K562 (cell line): ENCODE measurements around the gene TMEM25. TPM values are rescaled to one million over a fixed set of nuclear protein-coding genes. Genes with fewer than 3 reads are reported as not detected.

ENCODE experiments used
- ATAC-seq: fragments of 200-7000 bp; cut with Tn5 transposase; 3 replicates; pipeline ENCODE4 v1.9.1; 2020; ENCODE audit warnings: moderate library complexity
- BruUV-seq: library from RNA; stranded (reverse); fragments of 400-500 nt; replicated peaks from 2 replicates; lab custom pipeline; 2021; lab: Mats Ljungman, UMichigan
- CTCF ChIA-PET: fragments of 300-600 bp; formaldehyde crosslinking; extraction: SDS; loops from one replicate; lab custom pipeline; 2021; ENCODE audit warnings: low intra/inter-chr PET ratio; lab: Yijun Ruan, JAX
- POLR2A ChIA-PET: fragments of 300-600, 350-650 bp; sonication (Branson Sonifier 250); formaldehyde crosslinking; extraction: SDS; loops from one replicate; lab custom pipeline; 2021; ENCODE audit warnings: antibody characterized with exemption, inconsistent platforms; lab: Yijun Ruan, JAX
- DNase-seq, 4 experiments: peaks; one replicate each; pipeline versions ENCODE4 v3.0.0 to v3.0.0-alpha.2; 2011 to 2018; ENCODE audit warnings: low spot score in 3 of 4, mixed read lengths in 3 of 4; ENCODE audit errors: extremely low read depth in 1 of 4
- FAIRE-seq: peaks from 2 replicates; lab custom pipeline; 2011; peaks lifted over from hg19 to GRCh38; lab: Jason Lieb, UNC
- H2AFZ ChIP-seq: 2 replicates; pipeline ENCODE4 v1.6.0; 2011; ENCODE audit warnings: low read depth, low read length, control low read depth, inconsistent platforms
- H3K27ac ChIP-seq: fragments of 200-600 bp; 3 replicates; pipeline ENCODE4 v1.8.0; 2011; ENCODE audit warnings: low read depth, mild to moderate bottlenecking, control low read depth, inconsistent platforms, low read length, moderate library complexity, mixed read lengths; ENCODE audit errors: extremely low read depth
- H3K27me3 ChIP-seq, 2 experiments: fragments of 300-600 bp in 1 of 2; 2 replicates in 1 of 2; 3 replicates in 1 of 2; pipeline versions ENCODE4 v1.6.0 to v1.8.0; 2011; ENCODE audit warnings: inconsistent platforms in 2 of 2, low read length in 2 of 2, mild to moderate bottlenecking in 1 of 2, mixed read lengths in 1 of 2, moderate library complexity in 1 of 2; ENCODE audit not compliant: control insufficient read depth in 2 of 2, insufficient read depth in 2 of 2
- H3K36me3 ChIP-seq: fragments of 300-600 bp; 3 replicates; pipeline ENCODE4 v1.8.0; 2011; ENCODE audit warnings: mild to moderate bottlenecking, low read length, inconsistent platforms; ENCODE audit not compliant: control insufficient read depth, insufficient read depth
- H3K4me1 ChIP-seq, 2 experiments: fragments of 200-600 bp in 1 of 2; replicated peaks in 1 of 2; 2 replicates in 1 of 2; 3 replicates in 1 of 2; pipeline versions ENCODE4 v1.5.1 to v1.8.0; 2011; ENCODE audit warnings: inconsistent platforms in 2 of 2, low read length in 2 of 2, mild to moderate bottlenecking in 1 of 2, mixed read lengths in 1 of 2, moderate library complexity in 1 of 2; ENCODE audit not compliant: control insufficient read depth in 2 of 2, insufficient read depth in 2 of 2
- H3K4me2 ChIP-seq: 2 replicates; pipeline ENCODE4 v1.6.1; 2011; ENCODE audit warnings: low read length, control low read depth, inconsistent platforms, mixed read lengths; ENCODE audit not compliant: insufficient read depth
- H3K4me3 ChIP-seq: fragments of 200-600 bp; sonication (generic), shearing (Covaris generic); 2 replicates; pipeline ENCODE4 v1.5.1; 2016; ENCODE audit warnings: control low read depth, inconsistent platforms
- H3K79me2 ChIP-seq: fragments of 200-600 bp; 3 replicates; pipeline ENCODE4 v1.8.0; 2011; ENCODE audit warnings: low read length, inconsistent platforms; ENCODE audit not compliant: control insufficient read depth, insufficient read depth
- H3K9ac ChIP-seq, 2 experiments: 2 replicates each; pipeline versions ENCODE4 v1.6.0 to v1.6.1; 2011; ENCODE audit warnings: low read depth in 2 of 2, low read length in 2 of 2, control low read depth in 1 of 2, inconsistent platforms in 1 of 2, mild to moderate bottlenecking in 1 of 2, mixed read lengths in 1 of 2; ENCODE audit not compliant: insufficient read depth in 1 of 2
- H3K9me1 ChIP-seq: one replicate; pipeline ENCODE4 v1.6.0; 2011; ENCODE audit warnings: inconsistent platforms, mild to moderate bottlenecking, low read length, moderate library complexity; ENCODE audit not compliant: control insufficient read depth, insufficient read depth
- H3K9me3 ChIP-seq: replicated peaks from 2 replicates; pipeline ENCODE4 v1.5.1; 2011; ENCODE audit warnings: low read depth, low read length, inconsistent platforms; ENCODE audit not compliant: control insufficient read depth, insufficient read depth
- H4K20me1 ChIP-seq: replicated peaks from 2 replicates; pipeline ENCODE4 v1.6.1; 2011; ENCODE audit warnings: low read length, inconsistent platforms, mixed read lengths; ENCODE audit not compliant: control insufficient read depth, insufficient read depth
- ARID1B ChIP-seq: fragments of 450-650 bp; IDR thresholded peaks from 2 replicates; pipeline ENCODE4 v1.6.1; 2016; ENCODE audit warnings: antibody characterized with exemption, mild to moderate bottlenecking, inconsistent platforms
- DIDO1 ChIP-seq: fragments of 450-650 bp; IDR thresholded peaks from 2 replicates; pipeline ENCODE4 v1.6.1; 2016; ENCODE audit warnings: low read depth, missing biosample characterization, missing genetic modification characterization
- ETV1 ChIP-seq: fragments of 450-650 bp; conservative IDR thresholded peaks from 2 replicates; pipeline ENCODE4 v1.6.1; 2016; ENCODE audit warnings: missing genetic modification characterization, control low read depth, low read depth, missing compliant biosample characterization
- FOS ChIP-seq: IDR thresholded peaks from 3 replicates; pipeline ENCODE4 v1.6.1; 2011; ENCODE audit not compliant: insufficient read length; ENCODE audit errors: extremely low read depth
- FOXA3 ChIP-seq, 2 experiments: fragments of 450-650 bp in 1 of 2; sonication (generic) in 1 of 2; formaldehyde crosslinking; IDR thresholded peaks in 1 of 2; conservative IDR thresholded peaks in 1 of 2; 2 replicates each; pipeline versions ENCODE4 v1.4.0 to v1.8.0; 2020 to 2022; ENCODE audit warnings: mild to moderate bottlenecking in 2 of 2, missing genetic modification reagents in 1 of 2
- HDAC2 ChIP-seq: fragments of 450-650 bp; IDR thresholded peaks from 2 replicates; pipeline ENCODE4 v1.6.1; 2016; ENCODE audit warnings: mild to moderate bottlenecking
- KDM1A ChIP-seq, 2 experiments: fragments of 450-650 bp; IDR thresholded peaks; 2 replicates each; pipeline ENCODE4 v1.6.1; 2016; ENCODE audit warnings: mild to moderate bottlenecking in 2 of 2
- KLF16 ChIP-seq: IDR thresholded peaks from 2 replicates; pipeline ENCODE4 v1.6.1; 2016; ENCODE audit warnings: antibody characterized with exemption
- NFRKB ChIP-seq: fragments of 450-650 bp; IDR thresholded peaks from 2 replicates; pipeline ENCODE4 v1.6.1; 2016; ENCODE audit warnings: low read depth
- PCBP2 ChIP-seq: fragments of 200-400 bp; formaldehyde crosslinking; IDR thresholded peaks from 2 replicates; pipeline ENCODE4 v1.6.1; 2018; ENCODE audit warnings: low read length, low read depth, mild to moderate bottlenecking, moderate library complexity; ENCODE audit not compliant: poor library complexity, severe bottlenecking
- SIN3A ChIP-seq, 2 experiments: fragments of 150-350 bp in 1 of 2; IDR thresholded peaks; 2 replicates each; pipeline ENCODE4 v1.6.1; 2011 to 2016; ENCODE audit warnings: borderline replicate concordance in 2 of 2, low read depth in 2 of 2, low read length in 2 of 2, mild to moderate bottlenecking in 2 of 2, moderate library complexity in 2 of 2; ENCODE audit not compliant: control insufficient read depth in 1 of 2
- WHSC1 ChIP-seq: IDR thresholded peaks from one replicate; pipeline ENCODE4 v1.6.1; 2012; ENCODE audit warnings: low read length, control low read depth, inconsistent platforms
- ZC3H8 ChIP-seq: fragments of 450-650 bp; IDR thresholded peaks from 2 replicates; pipeline ENCODE4 v1.6.1; 2017
- WGBS: fragments of 100-300 bp; shearing (Covaris generic); methylation state at CpG from one replicate; pipeline ENCODE4 v1.1.6; 2016; ENCODE audit warnings: low coverage, mixed read lengths; ENCODE audit not compliant: insufficient coverage; ENCODE audit errors: missing lambda C conversion rate; 5-methylcytosine and 5-hydroxymethylcytosine counted together
- in situ Hi-C: fragments of 300-500 bp; cut with MboI; formaldehyde crosslinking; loops from 4 replicates; pipeline ENCODE4 v1.15.0; 2018; ENCODE audit warnings: inconsistent platforms, mixed read lengths
- intact Hi-C: fragments of 100-400 bp; cut with micrococcal nuclease; formaldehyde crosslinking; loops from 2 replicates; pipeline ENCODE4 v1.14.2; 2022
- polyA plus RNA-seq, 8 experiments: library from polyadenylated mRNA; depleted of rRNA in 4 of 8; stranded (reverse) in 5 of 8; unstranded in 3 of 8; fragments of >200 nt; fragmentation: Nextera tagmentation in 2 of 8; fragmentation: Illumina TruSeq in 1 of 8; extraction: Ambion mirVana in 2 of 8; extraction: Trizol in 1 of 8; gene quantifications; 2 replicates each; pipeline versions ENCODE4 v1.2.1 to v1.2.3, GENCODE V29; 2011 to 2014; ENCODE audit warnings: inconsistent platforms in 1 of 8, missing spikeins in 1 of 8
- total RNA-seq, 7 experiments: library from RNA; depleted of rRNA in 6 of 7; stranded (reverse); fragments of >200 nt in 6 of 7; fragmentation: Illumina TruSeq in 2 of 7; extraction: Trizol in 2 of 7; gene quantifications; 2 replicates each; pipeline versions ENCODE4 v1.2.1 to v1.2.3, GENCODE V29; 2011 to 2021; ENCODE audit warnings: low replicate concordance in 1 of 7
- TF ChIP-seq, protein P1 (sequence below): sonication (generic); formaldehyde crosslinking; IDR thresholded peaks from 2 replicates; pipeline ENCODE4 v1.8.1; 2023; ENCODE audit warnings: mild to moderate bottlenecking, missing genetic modification reagents
- TF ChIP-seq, protein P2 (sequence below): fragments of 450-650 bp; IDR thresholded peaks from 2 replicates; pipeline ENCODE4 v1.6.1; 2016; ENCODE audit warnings: low read depth, mild to moderate bottlenecking, moderate library complexity

Gene TMEM25
- total and polyA plus RNA-seq, 9 of the 15 experiments (the other 6 are each of a cell fraction or from before 2014, with no cell fraction given) = 0.34 to 3.8 (median 2.0) TPM

DNA sequence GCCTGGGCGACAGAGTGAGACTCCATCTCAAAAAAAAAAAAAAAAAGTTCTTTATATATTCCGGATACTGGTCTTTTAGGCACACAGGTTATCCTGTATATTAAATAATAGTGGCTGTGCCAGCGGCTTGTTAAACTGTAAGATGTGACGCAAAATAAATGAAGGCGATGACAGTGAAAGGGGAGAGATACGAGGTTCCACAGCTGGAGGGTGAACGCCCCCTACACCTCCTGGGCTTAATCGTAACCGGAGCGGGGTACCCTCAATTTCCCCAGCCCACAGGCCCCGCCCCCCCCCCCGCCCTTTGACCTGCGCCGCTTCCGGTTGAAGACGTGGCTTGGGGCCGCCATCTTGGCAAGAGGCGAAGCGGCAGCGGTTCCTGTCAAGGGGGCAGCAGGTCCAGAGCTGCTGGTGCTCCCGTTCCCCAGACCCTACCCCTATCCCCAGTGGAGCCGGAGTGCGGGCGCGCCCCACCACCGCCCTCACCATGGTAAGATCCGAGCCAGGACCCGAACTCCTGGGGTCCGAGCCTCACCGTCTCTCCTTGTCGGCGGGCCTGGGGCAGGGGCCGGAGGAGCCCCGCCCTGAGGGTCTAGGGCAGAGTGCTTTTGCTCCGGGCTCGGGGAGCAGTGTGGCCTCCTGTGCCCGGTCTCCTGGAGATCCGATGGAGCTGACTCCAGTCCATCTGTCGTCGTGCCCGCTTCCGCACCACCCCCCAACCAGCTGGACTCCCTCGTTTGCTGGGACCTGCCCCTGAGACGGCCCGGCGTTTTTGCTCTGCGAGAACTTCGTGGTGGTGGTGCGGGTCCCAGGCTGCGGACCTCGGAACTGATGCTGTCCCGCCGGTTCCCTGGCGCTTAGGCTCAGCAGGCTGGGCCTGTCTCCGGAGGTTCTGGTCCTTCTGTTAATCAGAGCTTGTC lies 41.3 kb downstream of the TMEM25 start, which contains the start of gene ARCN1 (continued):
- TF ChIP-seq, protein P1, sequence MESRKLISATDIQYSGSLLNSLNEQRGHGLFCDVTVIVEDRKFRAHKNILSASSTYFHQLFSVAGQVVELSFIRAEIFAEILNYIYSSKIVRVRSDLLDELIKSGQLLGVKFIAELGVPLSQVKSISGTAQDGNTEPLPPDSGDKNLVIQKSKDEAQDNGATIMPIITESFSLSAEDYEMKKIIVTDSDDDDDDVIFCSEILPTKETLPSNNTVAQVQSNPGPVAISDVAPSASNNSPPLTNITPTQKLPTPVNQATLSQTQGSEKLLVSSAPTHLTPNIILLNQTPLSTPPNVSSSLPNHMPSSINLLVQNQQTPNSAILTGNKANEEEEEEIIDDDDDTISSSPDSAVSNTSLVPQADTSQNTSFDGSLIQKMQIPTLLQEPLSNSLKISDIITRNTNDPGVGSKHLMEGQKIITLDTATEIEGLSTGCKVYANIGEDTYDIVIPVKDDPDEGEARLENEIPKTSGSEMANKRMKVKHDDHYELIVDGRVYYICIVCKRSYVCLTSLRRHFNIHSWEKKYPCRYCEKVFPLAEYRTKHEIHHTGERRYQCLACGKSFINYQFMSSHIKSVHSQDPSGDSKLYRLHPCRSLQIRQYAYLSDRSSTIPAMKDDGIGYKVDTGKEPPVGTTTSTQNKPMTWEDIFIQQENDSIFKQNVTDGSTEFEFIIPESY (CRISPR knock-in tag) = 0 out of 2 replicates have a peak, but pooled peaks have one; percentile 9
- TF ChIP-seq SIN3A (IDR thresholded peaks at IDR 0.05; ENCODE audit: borderline replicate concordance in 2 of 2, control insufficient read depth in 1 of 2, low read depth in 2 of 2, low read length in 2 of 2) (peak; percentile 61 to 65; a peak in 1 of 4 replicates), ETV1 (tag) (peak; percentile 58), ZC3H8 (0 out of 2 replicates have a peak, but pooled peaks have one; percentile 29)

DNA sequence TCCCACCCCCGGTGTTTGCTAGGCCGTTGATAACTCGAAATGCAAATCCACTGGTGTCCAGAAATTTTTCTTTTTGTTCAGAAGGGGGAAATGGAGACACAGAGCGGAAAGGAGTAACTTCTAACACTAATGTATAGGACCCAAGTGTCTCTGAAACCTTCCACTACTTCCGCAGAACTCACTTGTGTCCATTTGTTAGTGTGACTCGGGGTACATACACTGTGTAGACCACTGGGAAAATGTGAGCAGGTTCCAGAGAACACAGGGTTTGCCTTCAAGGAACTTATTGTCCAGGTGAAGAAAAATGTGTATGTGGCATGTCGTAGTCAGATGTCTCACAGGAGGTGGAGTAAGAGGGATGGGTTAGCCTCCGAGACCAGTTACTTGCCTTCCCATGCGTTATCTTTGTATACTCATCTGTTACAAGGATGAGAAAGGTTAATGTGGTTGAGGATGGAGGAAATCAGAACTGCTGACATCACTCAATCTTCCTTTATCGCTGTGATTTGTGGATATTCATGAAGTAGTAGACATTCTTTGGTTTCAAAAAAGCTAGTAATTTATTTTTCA lies 42.1 kb downstream of the TMEM25 start:
- Histone ChIP-seq H3K9ac (peak overlapping the region; percentile 97 to 99), H3K27ac (peak overlapping the region; percentile 94), H3K9me3 (no peaks in the 10 kb centered on the region), H2AFZ (peak overlapping the region; percentile 95; the same call in 1 of the 2 replicates), H3K4me1 (peaks cover 4 to 10% of the 10 kb centered on the region in 2 experiments), H4K20me1 (peaks cover 19% of the 10 kb centered on the region; the same call in 1 of the 2 replicates), H3K9me1 (no peaks in the 10 kb centered on the region), H3K27me3 (no peaks in the 10 kb centered on the region), H3K79me2 (peaks cover 55% of the 10 kb centered on the region), H3K36me3 (peaks cover 20% of the 10 kb centered on the region), H3K4me2 (peak overlapping the region; percentile 92), H3K4me3 (peak overlapping the region; percentile 80)
- WGBS = 2% methylated on average over 10 of the region's 10 CpGs
- FAIRE-seq = peak; percentile 91
- ChIA-PET POLR2A (interaction anchor here (0.5 to 2.3 kb wide), 9 partner anchors 8 to 444 kb away, joined by 3 to 9 read pairs (median 3); partner anchors contain the start of gene TMEM25), CTCF (no interaction called here)
- in situ Hi-C loops = no loop called here
- DNase-seq = peak; percentile 74 to 80 (median 80)
- intact Hi-C loops = loop anchor here (2.0 kb wide), 1 partner anchor 32 kb away; no protein-coding TSS in a partner anchor
- BruUV-seq = TSS peak; percentile 56
- peak; percentile 83 for ATAC-seq
- TF ChIP-seq KDM1A (IDR thresholded peaks at IDR 0.05) (peak; percentile 100), WHSC1 (no peak), HDAC2 (peak; percentile 100), DIDO1 (tag) (no peak), PCBP2 (no peak), ARID1B (peak; percentile 90), FOS (no peak), FOXA3 (CRISPR knock-in tag; conservative IDR thresholded peaks at IDR 0.05 in 1 of 2, IDR thresholded peaks at IDR 0.05 in 1 of 2) (peak; percentile 98 to 99), KLF16 (peak; percentile 61), NFRKB (no peak)
- TF ChIP-seq, protein P2, sequence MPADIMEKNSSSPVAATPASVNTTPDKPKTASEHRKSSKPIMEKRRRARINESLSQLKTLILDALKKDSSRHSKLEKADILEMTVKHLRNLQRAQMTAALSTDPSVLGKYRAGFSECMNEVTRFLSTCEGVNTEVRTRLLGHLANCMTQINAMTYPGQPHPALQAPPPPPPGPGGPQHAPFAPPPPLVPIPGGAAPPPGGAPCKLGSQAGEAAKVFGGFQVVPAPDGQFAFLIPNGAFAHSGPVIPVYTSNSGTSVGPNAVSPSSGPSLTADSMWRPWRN = peak; percentile 81
